H9 (cell line): ENCODE results near the gene AVEN. TPM values are rescaled to one million over a fixed set of nuclear protein-coding genes. Genes with fewer than 3 reads are reported as not detected.
A peak's percentile ranks its signal among the peaks of the same experiment; 100 is the strongest.

Experiments used
- DNase-seq: peaks from one replicate; pipeline ENCODE4 v3.0.0-alpha.2; 2017
- H2AFZ ChIP-seq: one replicate; pipeline ENCODE4 v1.6.1; 2013; ENCODE audit warnings: mild to moderate bottlenecking, low read length, control low read depth, moderate library complexity
- H2AK5ac ChIP-seq: 2 replicates; pipeline ENCODE4 v1.6.1; 2013; ENCODE audit warnings: low read length, control low read depth, mixed read lengths; ENCODE audit not compliant: insufficient read length
- H2BK120ac ChIP-seq: one replicate; pipeline ENCODE4 v1.6.1; 2013; ENCODE audit warnings: low read depth, mild to moderate bottlenecking, low read length, control low read depth, inconsistent platforms; ENCODE audit not compliant: poor library complexity, severe bottlenecking
- H2BK12ac ChIP-seq: 2 replicates; pipeline ENCODE4 v1.6.1; 2013; ENCODE audit warnings: low read length, control low read depth, mixed read lengths, low read depth; ENCODE audit not compliant: insufficient read length
- H2BK15ac ChIP-seq: 2 replicates; pipeline ENCODE4 v1.6.1; 2013; ENCODE audit warnings: low read depth, low read length, control low read depth
- H2BK20ac ChIP-seq: one replicate; pipeline ENCODE4 v1.6.1; 2013; ENCODE audit warnings: low read depth, mild to moderate bottlenecking, low read length, control low read depth, inconsistent platforms; ENCODE audit not compliant: poor library complexity, severe bottlenecking
- H2BK5ac ChIP-seq: 2 replicates; pipeline ENCODE4 v1.6.1; 2013; ENCODE audit warnings: low read length, control low read depth, mixed read lengths; ENCODE audit not compliant: insufficient read length
- H3K14ac ChIP-seq: 2 replicates; pipeline ENCODE4 v1.6.1; 2013; ENCODE audit warnings: low read length, control low read depth; ENCODE audit not compliant: insufficient read depth
- H3K18ac ChIP-seq: 2 replicates; pipeline ENCODE4 v1.6.1; 2013; ENCODE audit warnings: low read depth, mild to moderate bottlenecking, mixed read lengths, low read length, control low read depth; ENCODE audit not compliant: insufficient read length
- H3K23ac ChIP-seq: 2 replicates; pipeline ENCODE4 v1.6.1; 2013; ENCODE audit warnings: low read length, control low read depth, mixed read lengths, low read depth; ENCODE audit not compliant: insufficient read length
- H3K23me2 ChIP-seq: 2 replicates; pipeline ENCODE4 v1.6.1; 2013; ENCODE audit warnings: low read depth, mild to moderate bottlenecking, mixed read lengths, low read length, control low read depth; ENCODE audit not compliant: insufficient read length, poor library complexity, severe bottlenecking
- H3K27ac ChIP-seq: 2 replicates; pipeline ENCODE4 v1.5.1; 2013; ENCODE audit warnings: low read length, control low read depth, mixed read lengths, low read depth; ENCODE audit not compliant: insufficient read length
- H3K27me3 ChIP-seq: 2 replicates; pipeline ENCODE4 v1.6.1; 2013; ENCODE audit warnings: low read length, control low read depth, inconsistent platforms; ENCODE audit not compliant: insufficient read depth
- H3K4ac ChIP-seq: 2 replicates; pipeline ENCODE4 v1.6.1; 2013; ENCODE audit warnings: low read depth, mild to moderate bottlenecking, control low read depth, inconsistent platforms, low read length, moderate library complexity
- H3K4me1 ChIP-seq: 2 replicates; pipeline ENCODE4 v1.6.1; 2013; ENCODE audit warnings: low read length, control low read depth, inconsistent platforms; ENCODE audit not compliant: insufficient read depth
- H3K4me2 ChIP-seq: 2 replicates; pipeline ENCODE4 v1.6.1; 2013; ENCODE audit warnings: low read length, control low read depth, mixed read lengths; ENCODE audit not compliant: insufficient read length, insufficient read depth
- H3K56ac ChIP-seq: 2 replicates; pipeline ENCODE4 v1.6.1; 2013; ENCODE audit warnings: low read depth, mild to moderate bottlenecking, mixed read lengths, low read length, control low read depth; ENCODE audit not compliant: insufficient read length
- H3K79me1 ChIP-seq: 2 replicates; pipeline ENCODE4 v1.6.1; 2013; ENCODE audit warnings: low read depth, mild to moderate bottlenecking, moderate library complexity, low read length, control low read depth, inconsistent platforms; ENCODE audit not compliant: insufficient read depth, poor library complexity, severe bottlenecking
- H3K79me2 ChIP-seq: 2 replicates; pipeline ENCODE4 v1.6.1; 2013; ENCODE audit warnings: low read length, control low read depth, inconsistent platforms; ENCODE audit not compliant: insufficient read depth
- H3K9ac ChIP-seq: 2 replicates; pipeline ENCODE4 v1.6.1; 2013; ENCODE audit warnings: low read length, control low read depth, mixed read lengths; ENCODE audit not compliant: insufficient read length; ENCODE audit errors: extremely low read depth
- H3K9me3 ChIP-seq: one replicate; pipeline ENCODE4 v1.6.1; 2013; ENCODE audit warnings: low read depth, low read length, inconsistent platforms; ENCODE audit not compliant: control insufficient read depth
- H3T11ph ChIP-seq: one replicate; pipeline ENCODE4 v1.6.1; 2013; ENCODE audit warnings: mild to moderate bottlenecking, low read length, control low read depth, inconsistent platforms
- H4K20me1 ChIP-seq: one replicate; pipeline ENCODE4 v1.6.1; 2013; ENCODE audit not compliant: control insufficient read depth, insufficient read length, insufficient read depth
- H4K5ac ChIP-seq: 2 replicates; pipeline ENCODE4 v1.6.1; 2013; ENCODE audit warnings: low read depth, mild to moderate bottlenecking, mixed read lengths, low read length, control low read depth; ENCODE audit not compliant: insufficient read length
- H4K8ac ChIP-seq: replicated peaks from 2 replicates; pipeline ENCODE4 v1.6.1; 2013; ENCODE audit warnings: low read length, control low read depth, mixed read lengths, low read depth; ENCODE audit not compliant: insufficient read length
- H4K91ac ChIP-seq: 2 replicates; pipeline ENCODE4 v1.6.1; 2013; ENCODE audit warnings: low read depth, mild to moderate bottlenecking, moderate library complexity, mixed read lengths, low read length, control low read depth; ENCODE audit not compliant: insufficient read length
- H3K27ac Mint-ChIP-seq, 3 experiments: 2 replicates in 2 of 3; 3 replicates in 1 of 3; pipeline ENCODE4 v1.8.0; 2020 to 2021; ENCODE audit warnings: mixed read lengths in 3 of 3, mild to moderate bottlenecking in 1 of 3, moderate library complexity in 1 of 3
- H3K27me3 Mint-ChIP-seq: 2 replicates; pipeline ENCODE4 v1.8.0; 2021; ENCODE audit warnings: low read depth, mild to moderate bottlenecking, moderate library complexity, mixed read lengths
- H3K36me3 Mint-ChIP-seq, 3 experiments: 2 replicates in 2 of 3; 3 replicates in 1 of 3; pipeline ENCODE4 v1.8.0; 2020 to 2021; ENCODE audit warnings: low read depth in 3 of 3, mixed read lengths in 3 of 3; ENCODE audit not compliant: insufficient read depth in 1 of 3
- H3K4me1 Mint-ChIP-seq, 2 experiments: 2 replicates each; pipeline ENCODE4 v1.8.0; 2020; ENCODE audit warnings: mixed read lengths in 2 of 2
- H3K4me3 Mint-ChIP-seq, 2 experiments: 2 replicates in 1 of 2; 3 replicates in 1 of 2; pipeline ENCODE4 v1.8.0; 2020 to 2021; ENCODE audit warnings: mild to moderate bottlenecking in 2 of 2, mixed read lengths in 2 of 2, moderate library complexity in 1 of 2
- H3K9me3 Mint-ChIP-seq, 2 experiments: 2 replicates in 1 of 2; 3 replicates in 1 of 2; pipeline ENCODE4 v1.8.0; 2020; ENCODE audit warnings: mild to moderate bottlenecking in 2 of 2, mixed read lengths in 2 of 2, moderate library complexity in 1 of 2
- CTCF ChIP-seq: fragments of 200-600 bp; sonication (generic); conservative IDR thresholded peaks from 3 replicates; pipeline ENCODE4 v1.8.0; 2021; ENCODE audit warnings: antibody characterized with exemption, mild to moderate bottlenecking
- WGBS: extraction: QIAGEN DNeasy Blood & Tissue Kit; methylation state at CpG from one replicate; pipeline ENCODE4 v1.1.7; 2013; ENCODE audit warnings: missing lambda C conversion rate, low lambda C conversion rate, mixed read lengths; ENCODE audit not compliant: insufficient read length; ENCODE audit errors: extremely low coverage; 5-methylcytosine and 5-hydroxymethylcytosine counted together
- total RNA-seq: library from RNA; stranded (reverse); gene quantifications from 2 replicates; pipeline ENCODE4 v1.2.1, GENCODE V29; 2021

The AVEN gene
- total RNA-seq, 1 experiment from 2014 or later, result 16.1 TPM

GRCh38 chr15:34038023-34038870 is 757 bp downstream of the AVEN start:
- H3K27ac ChIP-seq, result no peak overlapping the region
- Mint-ChIP-seq H3K4me1 (peaks cover 8 to 10% of the 10 kb centered on the region in 2 experiments), H3K27ac (peak overlapping the region; percentile 11 to 92 (median 89); a peak in 5 of 7 replicates), H3K9me3 (no peaks in the 10 kb centered on the region), H3K4me3 (peak overlapping the region; percentile 87 to 91), H3K36me3 (no peaks in the 10 kb centered on the region), H3K27me3 (peaks cover 28% of the 10 kb centered on the region)
- H3K9me3 ChIP-seq, result no peaks in the 10 kb centered on the region
- peak overlapping the region; percentile 28 for H3K18ac ChIP-seq
- H2AK5ac ChIP-seq, result no peak overlapping the region
- no peaks in the 10 kb centered on the region for H4K20me1 ChIP-seq
- H4K91ac ChIP-seq, result no peak overlapping the region
- H3K9ac ChIP-seq, result peak overlapping the region; percentile 54
- no peak overlapping the region for H3K56ac ChIP-seq
- peak; percentile 78 for DNase-seq
- H4K8ac ChIP-seq, result no peak overlapping the region
- H3K4me2 ChIP-seq, result peak overlapping the region; percentile 46
- H3K23ac ChIP-seq, result no peak overlapping the region
- no peak overlapping the region for H2AFZ ChIP-seq
- peak overlapping the region; percentile 95 for H3K14ac ChIP-seq
- H2BK120ac ChIP-seq, result no peak overlapping the region
- H3T11ph ChIP-seq, result no peak overlapping the region
- H2BK15ac ChIP-seq, result no peak overlapping the region
- H3K79me1 ChIP-seq, result no peaks in the 10 kb centered on the region
- peaks cover 18% of the 10 kb centered on the region; the same call in 1 of the 2 replicates for H3K27me3 ChIP-seq
- H3K4me1 ChIP-seq, result no peaks in the 10 kb centered on the region
- no peak overlapping the region for H4K5ac ChIP-seq
- no peak overlapping the region for H2BK5ac ChIP-seq
- TF ChIP-seq CTCF, result no peak
- H2BK12ac ChIP-seq, result no peak overlapping the region
- no peak overlapping the region for H2BK20ac ChIP-seq
- no peaks in the 10 kb centered on the region for H3K79me2 ChIP-seq
- no peak overlapping the region for H3K4ac ChIP-seq
- WGBS, result no CpG with 5 or more reads among the region's 70 CpGs
- no peaks in the 10 kb centered on the region for H3K23me2 ChIP-seq
